H9 (cell line): ENCODE results near the gene TUT7. TPM values are rescaled to one million over a fixed set of nuclear protein-coding genes. Genes with fewer than 3 reads are reported as not detected.

Experiments
- DNase-seq: peaks from one replicate; pipeline ENCODE4 v3.0.0-alpha.2; 2017
- H2AFZ ChIP-seq: one replicate; pipeline ENCODE4 v1.6.1; 2013; ENCODE audit warnings: mild to moderate bottlenecking, low read length, control low read depth, moderate library complexity
- H2AK5ac ChIP-seq: 2 replicates; pipeline ENCODE4 v1.6.1; 2013; ENCODE audit warnings: low read length, control low read depth, mixed read lengths; ENCODE audit not compliant: insufficient read length
- H2BK120ac ChIP-seq: one replicate; pipeline ENCODE4 v1.6.1; 2013; ENCODE audit warnings: low read depth, mild to moderate bottlenecking, low read length, control low read depth, inconsistent platforms; ENCODE audit not compliant: poor library complexity, severe bottlenecking
- H2BK12ac ChIP-seq: 2 replicates; pipeline ENCODE4 v1.6.1; 2013; ENCODE audit warnings: low read length, control low read depth, mixed read lengths, low read depth; ENCODE audit not compliant: insufficient read length
- H2BK15ac ChIP-seq: 2 replicates; pipeline ENCODE4 v1.6.1; 2013; ENCODE audit warnings: low read depth, low read length, control low read depth
- H2BK20ac ChIP-seq: one replicate; pipeline ENCODE4 v1.6.1; 2013; ENCODE audit warnings: low read depth, mild to moderate bottlenecking, low read length, control low read depth, inconsistent platforms; ENCODE audit not compliant: poor library complexity, severe bottlenecking
- H2BK5ac ChIP-seq: 2 replicates; pipeline ENCODE4 v1.6.1; 2013; ENCODE audit warnings: low read length, control low read depth, mixed read lengths; ENCODE audit not compliant: insufficient read length
- H3K14ac ChIP-seq: 2 replicates; pipeline ENCODE4 v1.6.1; 2013; ENCODE audit warnings: low read length, control low read depth; ENCODE audit not compliant: insufficient read depth
- H3K18ac ChIP-seq: 2 replicates; pipeline ENCODE4 v1.6.1; 2013; ENCODE audit warnings: low read depth, mild to moderate bottlenecking, mixed read lengths, low read length, control low read depth; ENCODE audit not compliant: insufficient read length
- H3K23ac ChIP-seq: 2 replicates; pipeline ENCODE4 v1.6.1; 2013; ENCODE audit warnings: low read length, control low read depth, mixed read lengths, low read depth; ENCODE audit not compliant: insufficient read length
- H3K23me2 ChIP-seq: 2 replicates; pipeline ENCODE4 v1.6.1; 2013; ENCODE audit warnings: low read depth, mild to moderate bottlenecking, mixed read lengths, low read length, control low read depth; ENCODE audit not compliant: insufficient read length, poor library complexity, severe bottlenecking
- H3K27ac ChIP-seq: 2 replicates; pipeline ENCODE4 v1.5.1; 2013; ENCODE audit warnings: low read length, control low read depth, mixed read lengths, low read depth; ENCODE audit not compliant: insufficient read length
- H3K27me3 ChIP-seq: 2 replicates; pipeline ENCODE4 v1.6.1; 2013; ENCODE audit warnings: low read length, control low read depth, inconsistent platforms; ENCODE audit not compliant: insufficient read depth
- H3K4ac ChIP-seq: 2 replicates; pipeline ENCODE4 v1.6.1; 2013; ENCODE audit warnings: low read depth, mild to moderate bottlenecking, control low read depth, inconsistent platforms, low read length, moderate library complexity
- H3K4me1 ChIP-seq: 2 replicates; pipeline ENCODE4 v1.6.1; 2013; ENCODE audit warnings: low read length, control low read depth, inconsistent platforms; ENCODE audit not compliant: insufficient read depth
- H3K4me2 ChIP-seq: 2 replicates; pipeline ENCODE4 v1.6.1; 2013; ENCODE audit warnings: low read length, control low read depth, mixed read lengths; ENCODE audit not compliant: insufficient read length, insufficient read depth
- H3K56ac ChIP-seq: 2 replicates; pipeline ENCODE4 v1.6.1; 2013; ENCODE audit warnings: low read depth, mild to moderate bottlenecking, mixed read lengths, low read length, control low read depth; ENCODE audit not compliant: insufficient read length
- H3K79me1 ChIP-seq: 2 replicates; pipeline ENCODE4 v1.6.1; 2013; ENCODE audit warnings: low read depth, mild to moderate bottlenecking, moderate library complexity, low read length, control low read depth, inconsistent platforms; ENCODE audit not compliant: insufficient read depth, poor library complexity, severe bottlenecking
- H3K79me2 ChIP-seq: 2 replicates; pipeline ENCODE4 v1.6.1; 2013; ENCODE audit warnings: low read length, control low read depth, inconsistent platforms; ENCODE audit not compliant: insufficient read depth
- H3K9ac ChIP-seq: 2 replicates; pipeline ENCODE4 v1.6.1; 2013; ENCODE audit warnings: low read length, control low read depth, mixed read lengths; ENCODE audit not compliant: insufficient read length; ENCODE audit errors: extremely low read depth
- H3K9me3 ChIP-seq: one replicate; pipeline ENCODE4 v1.6.1; 2013; ENCODE audit warnings: low read depth, low read length, inconsistent platforms; ENCODE audit not compliant: control insufficient read depth
- H3T11ph ChIP-seq: one replicate; pipeline ENCODE4 v1.6.1; 2013; ENCODE audit warnings: mild to moderate bottlenecking, low read length, control low read depth, inconsistent platforms
- H4K20me1 ChIP-seq: one replicate; pipeline ENCODE4 v1.6.1; 2013; ENCODE audit not compliant: control insufficient read depth, insufficient read length, insufficient read depth
- H4K5ac ChIP-seq: 2 replicates; pipeline ENCODE4 v1.6.1; 2013; ENCODE audit warnings: low read depth, mild to moderate bottlenecking, mixed read lengths, low read length, control low read depth; ENCODE audit not compliant: insufficient read length
- H4K8ac ChIP-seq: replicated peaks from 2 replicates; pipeline ENCODE4 v1.6.1; 2013; ENCODE audit warnings: low read length, control low read depth, mixed read lengths, low read depth; ENCODE audit not compliant: insufficient read length
- H4K91ac ChIP-seq: 2 replicates; pipeline ENCODE4 v1.6.1; 2013; ENCODE audit warnings: low read depth, mild to moderate bottlenecking, moderate library complexity, mixed read lengths, low read length, control low read depth; ENCODE audit not compliant: insufficient read length
- H3K27ac Mint-ChIP-seq, 3 experiments: 2 replicates in 2 of 3; 3 replicates in 1 of 3; pipeline ENCODE4 v1.8.0; 2020 to 2021; ENCODE audit warnings: mixed read lengths in 3 of 3, mild to moderate bottlenecking in 1 of 3, moderate library complexity in 1 of 3
- H3K27me3 Mint-ChIP-seq: 2 replicates; pipeline ENCODE4 v1.8.0; 2021; ENCODE audit warnings: low read depth, mild to moderate bottlenecking, moderate library complexity, mixed read lengths
- H3K36me3 Mint-ChIP-seq, 3 experiments: 2 replicates in 2 of 3; 3 replicates in 1 of 3; pipeline ENCODE4 v1.8.0; 2020 to 2021; ENCODE audit warnings: low read depth in 3 of 3, mixed read lengths in 3 of 3; ENCODE audit not compliant: insufficient read depth in 1 of 3
- H3K4me1 Mint-ChIP-seq, 2 experiments: 2 replicates each; pipeline ENCODE4 v1.8.0; 2020; ENCODE audit warnings: mixed read lengths in 2 of 2
- H3K4me3 Mint-ChIP-seq, 2 experiments: 2 replicates in 1 of 2; 3 replicates in 1 of 2; pipeline ENCODE4 v1.8.0; 2020 to 2021; ENCODE audit warnings: mild to moderate bottlenecking in 2 of 2, mixed read lengths in 2 of 2, moderate library complexity in 1 of 2
- H3K9me3 Mint-ChIP-seq, 2 experiments: 2 replicates in 1 of 2; 3 replicates in 1 of 2; pipeline ENCODE4 v1.8.0; 2020; ENCODE audit warnings: mild to moderate bottlenecking in 2 of 2, mixed read lengths in 2 of 2, moderate library complexity in 1 of 2
- CTCF ChIP-seq: fragments of 200-600 bp; sonication (generic); conservative IDR thresholded peaks from 3 replicates; pipeline ENCODE4 v1.8.0; 2021; ENCODE audit warnings: antibody characterized with exemption, mild to moderate bottlenecking
- WGBS: extraction: QIAGEN DNeasy Blood & Tissue Kit; methylation state at CpG from one replicate; pipeline ENCODE4 v1.1.7; 2013; ENCODE audit warnings: missing lambda C conversion rate, low lambda C conversion rate, mixed read lengths; ENCODE audit not compliant: insufficient read length; ENCODE audit errors: extremely low coverage; 5-methylcytosine and 5-hydroxymethylcytosine counted together
- total RNA-seq: library from RNA; stranded (reverse); gene quantifications from 2 replicates; pipeline ENCODE4 v1.2.1, GENCODE V29; 2021

TUT7 gene
- total RNA-seq, 1 experiment from 2014 or later = 23.1 TPM

DNA sequence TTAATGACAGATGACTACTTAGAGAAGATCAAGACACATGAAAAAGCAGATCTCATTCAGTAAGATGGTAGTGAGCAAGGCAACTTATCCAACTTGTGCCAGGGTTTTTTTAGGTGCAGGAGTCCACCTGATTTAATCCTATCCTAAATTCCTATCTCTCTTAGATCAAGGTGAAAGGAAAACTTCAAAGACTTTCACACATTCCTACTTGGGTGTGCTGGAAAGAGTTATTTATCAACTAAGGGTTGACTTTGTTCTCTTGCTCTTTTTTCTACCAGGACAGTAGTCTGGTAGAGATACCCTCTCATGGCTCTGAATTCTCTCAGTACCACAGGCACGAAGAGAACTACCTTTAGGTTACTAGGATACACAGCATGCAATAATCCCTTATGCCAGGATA, 18.2 kb downstream of the TUT7 start:
- no peak overlapping the region for H3K4me3 Mint-ChIP-seq
- no peak overlapping the region for H3K23ac ChIP-seq
- no peak overlapping the region for H4K8ac ChIP-seq
- no peaks in the 10 kb centered on the region for H3K9me3 ChIP-seq
- TF ChIP-seq CTCF = no peak
- H3K14ac ChIP-seq = no peak overlapping the region
- H3K4me1 ChIP-seq = peaks cover 2% of the 10 kb centered on the region; the same call in 1 of the 2 replicates
- H3T11ph ChIP-seq = no peak overlapping the region
- no peak overlapping the region for H2BK5ac ChIP-seq
- H3K56ac ChIP-seq = no peak overlapping the region
- H3K27me3 ChIP-seq = no peaks in the 10 kb centered on the region
- H3K18ac ChIP-seq = no peak overlapping the region
- H2BK20ac ChIP-seq = no peak overlapping the region
- H2BK15ac ChIP-seq = no peak overlapping the region
- no peaks in the 10 kb centered on the region for H3K79me2 ChIP-seq
- no peak overlapping the region for H3K27ac ChIP-seq
- DNase-seq = no peak
- peaks cover 3 to 6% of the 10 kb centered on the region in 2 experiments; a peak in 2 of 4 replicates for H3K4me1 Mint-ChIP-seq
- H3K9me3 Mint-ChIP-seq = no peaks in the 10 kb centered on the region
- H3K9ac ChIP-seq = no peak overlapping the region
- no peak overlapping the region for H3K4me2 ChIP-seq
- H2AFZ ChIP-seq = no peak overlapping the region
- no peak overlapping the region for H3K27ac Mint-ChIP-seq
- H3K79me1 ChIP-seq = no peaks in the 10 kb centered on the region
- H2BK12ac ChIP-seq = no peak overlapping the region
- H3K4ac ChIP-seq = no peak overlapping the region
- no peaks in the 10 kb centered on the region for H3K27me3 Mint-ChIP-seq
- H4K20me1 ChIP-seq = no peaks in the 10 kb centered on the region
- no peak overlapping the region for H2BK120ac ChIP-seq
- no peak overlapping the region for H4K91ac ChIP-seq
- no peak overlapping the region for H2AK5ac ChIP-seq
- peaks cover 9 to 79% (median 65%) of the 10 kb centered on the region in 3 experiments; a peak in 6 of 7 replicates for H3K36me3 Mint-ChIP-seq
- no CpG with 5 or more reads among the region's 1 CpG for WGBS
- no peaks in the 10 kb centered on the region for H3K23me2 ChIP-seq
- no peak overlapping the region for H4K5ac ChIP-seq
